Large intestine (tissue), 3 donors: ENCODE data around the gene CMTM5. TPM values are rescaled to one million over a fixed set of nuclear protein-coding genes. Genes with fewer than 3 reads are reported as not detected.

Experiments used
- DNase-seq, 2 donors: peaks; one replicate each; pipeline versions ENCODE4 v3.0.0 to v3.0.0-alpha.2; 2013
- H3K27ac ChIP-seq: one replicate; pipeline ENCODE4 v1.5.1; 2013; ENCODE audit warnings: low read length
- H3K27me3 ChIP-seq: 2 replicates; pipeline ENCODE4 v1.6.1; 2013; ENCODE audit warnings: low read length; ENCODE audit not compliant: control insufficient read depth, insufficient read depth
- H3K36me3 ChIP-seq: 2 replicates; pipeline ENCODE4 v1.6.1; 2013; ENCODE audit warnings: low read length; ENCODE audit not compliant: control insufficient read depth, insufficient read depth
- H3K4me1 ChIP-seq: one replicate; pipeline ENCODE4 v1.6.1; 2013; ENCODE audit warnings: low read length; ENCODE audit not compliant: control insufficient read depth, insufficient read depth
- H3K4me3 ChIP-seq: one replicate; pipeline ENCODE4 v1.5.1; 2013; ENCODE audit warnings: low read length
- H3K9me3 ChIP-seq: one replicate; pipeline ENCODE4 v1.6.1; 2013; ENCODE audit warnings: mild to moderate bottlenecking, low read depth, low read length, moderate library complexity; ENCODE audit not compliant: control insufficient read depth
- whole genome bisulfite sequencing: methylation state at CpG from one replicate; pipeline ENCODE4 v1.1.5; 2013; ENCODE audit warnings: low lambda C conversion rate; ENCODE audit not compliant: insufficient coverage; 5-methylcytosine and 5-hydroxymethylcytosine counted together
- polyA plus RNA-seq: library from polyadenylated mRNA; unstranded; fragments of 120-200 nt; gene quantifications from one replicate; pipeline ENCODE4 v1.2.1, GENCODE V29; 2013

Gene CMTM5
- polyA plus RNA-seq, 1 donor, result 3.4 TPM

GRCh38 chr14:23348297-23348655 lies 28.6 kb upstream of the CMTM5 start:
- WGBS, result 80% methylated on average over 1 of the region's 6 CpGs
- peaks cover 3% of the 10 kb centered on the region for H3K36me3 ChIP-seq
- H3K27me3 ChIP-seq, result peaks cover 8% of the 10 kb centered on the region
- no peak overlapping the region for H3K27ac ChIP-seq
- DNase-seq, result no peak
- peaks cover 5% of the 10 kb centered on the region for H3K4me1 ChIP-seq
- H3K9me3 ChIP-seq, result no peaks in the 10 kb centered on the region
- H3K4me3 ChIP-seq, result no peak overlapping the region

- DNase-seq, result no peak
- H3K4me1 ChIP-seq, result peaks cover 6% of the 10 kb centered on the region
- H3K4me3 ChIP-seq, result no peak overlapping the region
- no CpG with 5 or more reads among the region's 8 CpGs for WGBS
- peaks cover 3% of the 10 kb centered on the region for H3K36me3 ChIP-seq
- H3K27ac ChIP-seq, result no peak overlapping the region
- H3K9me3 ChIP-seq, result no peaks in the 10 kb centered on the region
- peaks cover 16% of the 10 kb centered on the region for H3K27me3 ChIP-seq
Measured at GRCh38 chr14:23349156-23349845, 27.5 kb upstream of the CMTM5 start.

GRCh38 chr14:23351681-23352505 lies 25.0 kb upstream of the CMTM5 start:
- peak in 1 of 2 donors; percentile 41 for DNase-seq
- Histone ChIP-seq H3K36me3 (peaks cover 3% of the 10 kb centered on the region), H3K9me3 (no peaks in the 10 kb centered on the region), H3K27me3 (peaks cover 17% of the 10 kb centered on the region), H3K27ac (no peak overlapping the region), H3K4me1 (peaks cover 6% of the 10 kb centered on the region), H3K4me3 (peak overlapping the region; percentile 60)
- no CpG with 5 or more reads among the region's 61 CpGs for WGBS

GRCh38 chr14:23352506-23353432 lies 24.1 kb upstream of the CMTM5 start, which contains the start of gene SLC22A17:
Gene SLC22A17, minus strand, starts transcription at chr14:23352887.
- whole genome bisulfite sequencing, result no CpG with 5 or more reads among the region's 42 CpGs
- DNase-seq, result peak; percentile 88 to 89
- Histone ChIP-seq H3K36me3 (peaks cover 5% of the 10 kb centered on the region), H3K4me3 (peak within 1 kb of the TSS; percentile 60), H3K27ac (peak within 1 kb of the TSS; percentile 27), H3K9me3 (no peaks in the 10 kb centered on the region), H3K27me3 (peaks cover 17% of the 10 kb centered on the region), H3K4me1 (peaks cover 6% of the 10 kb centered on the region)

GRCh38 chr14:23353433-23353780 lies 23.4 kb upstream of the CMTM5 start:
- Histone ChIP-seq H3K4me3 (no peak overlapping the region), H3K27me3 (peaks cover 17% of the 10 kb centered on the region), H3K9me3 (no peaks in the 10 kb centered on the region), H3K27ac (no peak overlapping the region), H3K4me1 (peaks cover 6% of the 10 kb centered on the region), H3K36me3 (peaks cover 2% of the 10 kb centered on the region)
- no CpG with 5 or more reads among the region's 5 CpGs for WGBS
- no peak for DNase-seq

GRCh38 chr14:23354990-23355389 lies 21.9 kb upstream of the CMTM5 start:
- H3K27ac ChIP-seq, result no peak overlapping the region
- no peaks in the 10 kb centered on the region for H3K9me3 ChIP-seq
- peaks cover 6% of the 10 kb centered on the region for H3K4me1 ChIP-seq
- H3K27me3 ChIP-seq, result peaks cover 17% of the 10 kb centered on the region
- no CpG with 5 or more reads among the region's 6 CpGs for WGBS
- H3K4me3 ChIP-seq, result no peak overlapping the region
- peaks cover 11% of the 10 kb centered on the region for H3K36me3 ChIP-seq
- DNase-seq, result no peak

GRCh38 chr14:23355871-23356435 lies 20.9 kb upstream of the CMTM5 start:
- no peak overlapping the region for H3K4me3 ChIP-seq
- no peak for DNase-seq
- WGBS, result no CpG with 5 or more reads among the region's 6 CpGs
- peaks cover 17% of the 10 kb centered on the region for H3K27me3 ChIP-seq
- no peak overlapping the region for H3K27ac ChIP-seq
- no peaks in the 10 kb centered on the region for H3K9me3 ChIP-seq
- peaks cover 6% of the 10 kb centered on the region for H3K4me1 ChIP-seq
- H3K36me3 ChIP-seq, result peaks cover 14% of the 10 kb centered on the region

- Histone ChIP-seq H3K27me3 (peaks cover 15% of the 10 kb centered on the region), H3K4me3 (no peak overlapping the region), H3K4me1 (peaks cover 6% of the 10 kb centered on the region), H3K9me3 (no peaks in the 10 kb centered on the region), H3K27ac (no peak overlapping the region), H3K36me3 (peaks cover 14% of the 10 kb centered on the region)
- WGBS, result no CpG with 5 or more reads among the region's 4 CpGs
- no peak for DNase-seq
Measured at GRCh38 chr14:23356662-23357061, 20.2 kb upstream of the CMTM5 start.

GRCh38 chr14:23357261-23357660 lies 19.6 kb upstream of the CMTM5 start:
- no CpG with 5 or more reads among the region's 8 CpGs for WGBS
- no peak for DNase-seq

GRCh38 chr14:23358042-23358441 lies 18.8 kb upstream of the CMTM5 start:
- WGBS, result no CpG with 5 or more reads among the region's 3 CpGs
- Histone ChIP-seq H3K9me3 (no peaks in the 10 kb centered on the region), H3K4me3 (no peak overlapping the region), H3K27ac (no peak overlapping the region), H3K36me3 (peaks cover 14% of the 10 kb centered on the region), H3K27me3 (peaks cover 11% of the 10 kb centered on the region), H3K4me1 (peaks cover 3% of the 10 kb centered on the region)
- no peak for DNase-seq

More at GRCh38 chr14:23357261-23357660, 19.6 kb upstream of the CMTM5 start:
- Histone ChIP-seq H3K4me3 (no peak overlapping the region), H3K27me3 (peaks cover 11% of the 10 kb centered on the region), H3K27ac (no peak overlapping the region), H3K9me3 (no peaks in the 10 kb centered on the region), H3K36me3 (peaks cover 14% of the 10 kb centered on the region), H3K4me1 (peaks cover 6% of the 10 kb centered on the region)
